ENCODE measurements around the gene CYB5R4. TPM values are rescaled to one million over a fixed set of nuclear protein-coding genes. Genes with fewer than 3 reads are reported as not detected.

Gene CYB5R4
- total RNA-seq, 1 experiment from 2014 or later, result 23.7 TPM

DNA sequence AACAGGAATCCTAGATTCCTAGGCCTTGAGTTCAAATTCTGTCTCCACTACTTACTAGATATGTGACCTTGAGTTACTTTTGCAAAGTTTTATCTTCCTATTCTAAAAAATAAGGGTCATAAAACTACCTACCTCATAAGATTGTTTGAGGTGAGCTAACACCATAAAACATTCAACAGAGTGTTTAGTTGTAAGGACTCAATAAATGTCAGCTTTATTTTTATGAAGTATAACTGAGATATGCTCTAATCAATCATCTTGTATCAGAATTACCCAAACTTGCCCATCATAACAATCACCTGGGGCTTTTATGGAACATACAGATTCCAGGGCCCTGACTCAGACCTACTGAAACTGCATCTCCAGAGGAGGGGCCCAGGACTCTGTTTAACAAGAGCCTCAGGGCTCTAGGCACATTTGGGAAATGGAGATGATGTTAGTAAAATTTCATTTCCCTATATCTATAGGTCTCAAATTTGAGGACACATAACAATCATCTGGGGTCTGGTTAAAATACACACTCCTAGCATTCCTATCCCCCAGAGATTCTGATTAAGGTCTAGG is 138.6 kb downstream of the CYB5R4 start:
- no TSS peak for BruUV-seq (replicated peaks)
- Mint-ChIP-seq H3K27me3 (ENCODE audit: insufficient read depth, unreplicated experiment) (peaks cover 6% of the 10 kb centered on the region), H3K9me3 (ENCODE audit: unreplicated experiment) (peaks cover 11% of the 10 kb centered on the region), H3K4me1 (ENCODE audit: low read depth, unreplicated experiment) (no peaks in the 10 kb centered on the region), H3K36me3 (ENCODE audit: insufficient read depth, unreplicated experiment) (no peaks in the 10 kb centered on the region), H3K4me3 (ENCODE audit: unreplicated experiment) (no peak overlapping the region), H3K27ac (ENCODE audit: unreplicated experiment) (no peak overlapping the region)
- no peak overlapping the region for H3K4me3 ChIP-seq (ENCODE audit: low read depth, low read length)
- intact Hi-C loops (cut with micrococcal nuclease; ENCODE audit: unreplicated experiment), result no loop called here
- no peaks in the 10 kb centered on the region for H3K27me3 ChIP-seq (replicated peaks; ENCODE audit: control insufficient read depth, insufficient read depth, low read length)
- ChIA-PET CTCF (no interaction called here), POLR2A (no interaction called here)
- H3K9me3 ChIP-seq, result no peaks in the 10 kb centered on the region
- no peaks in the 10 kb centered on the region for H3K4me1 ChIP-seq
- TF ChIP-seq, protein P1, sequence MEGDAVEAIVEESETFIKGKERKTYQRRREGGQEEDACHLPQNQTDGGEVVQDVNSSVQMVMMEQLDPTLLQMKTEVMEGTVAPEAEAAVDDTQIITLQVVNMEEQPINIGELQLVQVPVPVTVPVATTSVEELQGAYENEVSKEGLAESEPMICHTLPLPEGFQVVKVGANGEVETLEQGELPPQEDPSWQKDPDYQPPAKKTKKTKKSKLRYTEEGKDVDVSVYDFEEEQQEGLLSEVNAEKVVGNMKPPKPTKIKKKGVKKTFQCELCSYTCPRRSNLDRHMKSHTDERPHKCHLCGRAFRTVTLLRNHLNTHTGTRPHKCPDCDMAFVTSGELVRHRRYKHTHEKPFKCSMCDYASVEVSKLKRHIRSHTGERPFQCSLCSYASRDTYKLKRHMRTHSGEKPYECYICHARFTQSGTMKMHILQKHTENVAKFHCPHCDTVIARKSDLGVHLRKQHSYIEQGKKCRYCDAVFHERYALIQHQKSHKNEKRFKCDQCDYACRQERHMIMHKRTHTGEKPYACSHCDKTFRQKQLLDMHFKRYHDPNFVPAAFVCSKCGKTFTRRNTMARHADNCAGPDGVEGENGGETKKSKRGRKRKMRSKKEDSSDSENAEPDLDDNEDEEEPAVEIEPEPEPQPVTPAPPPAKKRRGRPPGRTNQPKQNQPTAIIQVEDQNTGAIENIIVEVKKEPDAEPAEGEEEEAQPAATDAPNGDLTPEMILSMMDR (IDR thresholded peaks at IDR 0.05; ENCODE audit: insufficient read depth in 1 of 2, low read depth in 1 of 2, low read length in 1 of 2, severe bottlenecking in 1 of 2, unreplicated experiment in 1 of 2), result no peak
- no peak for DNase-seq
- no peaks in the 10 kb centered on the region for H3K36me3 ChIP-seq (ENCODE audit: control insufficient read depth, insufficient read depth, low read length)

DNA sequence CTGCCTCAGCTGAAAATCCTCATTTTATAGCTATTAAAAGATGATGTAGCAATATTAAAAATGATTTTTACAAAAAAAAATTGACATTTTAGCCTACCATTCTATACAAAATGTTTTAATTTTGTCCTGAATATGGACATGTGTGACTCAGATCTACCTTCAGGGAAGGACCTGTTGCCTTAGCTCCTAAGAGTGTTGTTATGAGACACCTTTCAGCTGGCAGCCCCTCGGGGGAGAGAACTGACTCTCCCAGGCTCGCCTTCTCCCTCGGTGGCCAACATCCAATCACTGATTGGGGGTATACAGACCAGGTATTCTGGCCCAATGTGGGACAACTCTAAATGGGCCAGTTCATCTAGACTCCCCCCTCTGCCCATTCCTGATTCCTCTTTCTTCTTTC is 141.6 kb downstream of the CYB5R4 start:
- no peak overlapping the region for H3K27ac Mint-ChIP-seq (ENCODE audit: unreplicated experiment)
- POLR2A ChIA-PET, result no interaction called here
- H3K36me3 Mint-ChIP-seq (ENCODE audit: insufficient read depth, unreplicated experiment), result no peaks in the 10 kb centered on the region

DNA sequence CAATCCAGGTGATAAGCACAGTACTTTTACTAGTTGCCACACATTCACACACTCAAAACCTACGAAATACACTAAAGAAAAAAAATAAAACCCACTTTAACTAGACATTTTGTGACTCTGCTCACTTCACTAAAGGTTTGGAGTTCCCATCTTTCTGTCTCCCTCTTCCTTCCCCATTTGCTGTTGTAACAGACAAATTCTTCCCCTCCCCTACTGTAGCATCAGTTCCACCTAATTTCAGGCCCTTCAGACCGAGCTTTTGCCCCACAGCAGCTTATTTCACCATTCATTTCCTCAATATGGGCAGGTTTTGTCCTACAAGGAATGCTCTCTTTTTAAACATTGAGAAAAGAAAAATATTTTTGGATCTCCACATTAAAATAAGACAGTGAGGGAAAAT is 142.7 kb downstream of the CYB5R4 start:
- no TSS peak for BruUV-seq (replicated peaks)
- DNase-seq, result no peak
- Histone ChIP-seq H3K27me3 (replicated peaks; ENCODE audit: control insufficient read depth, insufficient read depth, low read length) (no peaks in the 10 kb centered on the region), H3K4me1 (no peaks in the 10 kb centered on the region), H3K4me3 (ENCODE audit: low read depth, low read length) (no peak overlapping the region), H3K36me3 (ENCODE audit: control insufficient read depth, insufficient read depth, low read length) (no peaks in the 10 kb centered on the region), H3K9me3 (no peaks in the 10 kb centered on the region)
- ChIA-PET POLR2A (no interaction called here), CTCF (no interaction called here)
- no peaks in the 10 kb centered on the region for H3K4me1 Mint-ChIP-seq (ENCODE audit: low read depth, unreplicated experiment)
- intact Hi-C loops (cut with micrococcal nuclease; ENCODE audit: unreplicated experiment), result no loop called here
- TF ChIP-seq, protein P1 (IDR thresholded peaks at IDR 0.05; ENCODE audit: insufficient read depth in 1 of 2, low read depth in 1 of 2, low read length in 1 of 2, severe bottlenecking in 1 of 2, unreplicated experiment in 1 of 2), result no peak
- no peaks in the 10 kb centered on the region for H3K9me3 Mint-ChIP-seq (ENCODE audit: unreplicated experiment)
- peaks cover 6% of the 10 kb centered on the region for H3K27me3 Mint-ChIP-seq (ENCODE audit: insufficient read depth, unreplicated experiment)
- no peak overlapping the region for H3K27ac Mint-ChIP-seq (ENCODE audit: unreplicated experiment)
- H3K36me3 Mint-ChIP-seq (ENCODE audit: insufficient read depth, unreplicated experiment), result no peaks in the 10 kb centered on the region
- H3K4me3 Mint-ChIP-seq (ENCODE audit: unreplicated experiment), result no peak overlapping the region

More for the DNA sequence above, 141.6 kb downstream of the CYB5R4 start:
- H3K4me3 Mint-ChIP-seq (ENCODE audit: unreplicated experiment), result no peak overlapping the region
- H3K27me3 Mint-ChIP-seq (ENCODE audit: insufficient read depth, unreplicated experiment), result peaks cover 6% of the 10 kb centered on the region
- DNase-seq, result no peak
- Histone ChIP-seq H3K27me3 (replicated peaks; ENCODE audit: control insufficient read depth, insufficient read depth, low read length) (no peaks in the 10 kb centered on the region), H3K4me3 (ENCODE audit: low read depth, low read length) (no peak overlapping the region), H3K4me1 (no peaks in the 10 kb centered on the region), H3K9me3 (no peaks in the 10 kb centered on the region), H3K36me3 (ENCODE audit: control insufficient read depth, insufficient read depth, low read length) (no peaks in the 10 kb centered on the region)
- intact Hi-C loops (cut with micrococcal nuclease; ENCODE audit: unreplicated experiment), result no loop called here
- TF ChIP-seq, protein P1 (IDR thresholded peaks at IDR 0.05; ENCODE audit: insufficient read depth in 1 of 2, low read depth in 1 of 2, low read length in 1 of 2, severe bottlenecking in 1 of 2, unreplicated experiment in 1 of 2), result no peak
- no peaks in the 10 kb centered on the region for H3K9me3 Mint-ChIP-seq (ENCODE audit: unreplicated experiment)
- CTCF ChIA-PET, result no interaction called here
- H3K4me1 Mint-ChIP-seq (ENCODE audit: low read depth, unreplicated experiment), result no peaks in the 10 kb centered on the region
- no TSS peak for BruUV-seq (replicated peaks)
